HuH-7.5 (cell line): ENCODE measurements around the gene UPF1.
A peak's percentile ranks its signal among the peaks of the same experiment; 100 is the strongest.

Experiments used
- DNase-seq: peaks from one replicate; pipeline ENCODE4 v3.0.0; 2011; ENCODE audit warnings: low spot score

The UPF1 gene

GRCh38 chr19:18831524-18832305 lies at the start of gene UPF1:
Gene UPF1 (plus strand): TSS chr19:18831959. CDS start chr19:18832210, 251 bp downstream.
- DNase-seq = peak; percentile 99

GRCh38 chr19:18782559-18783225 lies 49.1 kb upstream of the UPF1 start:
- no peak for DNase-seq

GRCh38 chr19:18783958-18784785 lies 47.6 kb upstream of the UPF1 start:
- no peak for DNase-seq

GRCh38 chr19:18784786-18785120 lies 47.0 kb upstream of the UPF1 start:
- no peak for DNase-seq

GRCh38 chr19:18785179-18786124 lies 46.3 kb upstream of the UPF1 start:
- peak; percentile 98 for DNase-seq

- DNase-seq = no peak
Observed at GRCh38 chr19:18788529-18789421, 43.0 kb upstream of the UPF1 start.

- no peak for DNase-seq
Observed at GRCh38 chr19:18789422-18789869, 42.3 kb upstream of the UPF1 start.

GRCh38 chr19:18789883-18790565 lies 41.7 kb upstream of the UPF1 start:
- DNase-seq = no peak

GRCh38 chr19:18790566-18791314 lies 41.0 kb upstream of the UPF1 start, which contains the start of gene COMP:
Gene COMP (minus strand): TSS chr19:18791305. CDS start chr19:18791269, 36 bp downstream.
- no peak for DNase-seq

- no peak for DNase-seq
Observed at GRCh38 chr19:18791315-18791678, 40.5 kb upstream of the UPF1 start.

- DNase-seq = no peak
Observed at GRCh38 chr19:18792661-18793060, 39.1 kb upstream of the UPF1 start.

- no peak for DNase-seq
Observed at GRCh38 chr19:18793144-18794028, 38.4 kb upstream of the UPF1 start.

GRCh38 chr19:18794029-18794313 lies 37.8 kb upstream of the UPF1 start:
- no peak for DNase-seq

GRCh38 chr19:18794692-18795091 lies 37.1 kb upstream of the UPF1 start:
- no peak for DNase-seq

- no peak for DNase-seq
Observed at GRCh38 chr19:18795540-18795939, 36.2 kb upstream of the UPF1 start.

- DNase-seq = no peak
Observed at GRCh38 chr19:18796239-18796638, 35.5 kb upstream of the UPF1 start.

- DNase-seq = no peak
Observed at GRCh38 chr19:18798384-18799352, 33.1 kb upstream of the UPF1 start.
